Measurements from ENCODE around the gene CTNNBL1.

Gene CTNNBL1

DNA sequence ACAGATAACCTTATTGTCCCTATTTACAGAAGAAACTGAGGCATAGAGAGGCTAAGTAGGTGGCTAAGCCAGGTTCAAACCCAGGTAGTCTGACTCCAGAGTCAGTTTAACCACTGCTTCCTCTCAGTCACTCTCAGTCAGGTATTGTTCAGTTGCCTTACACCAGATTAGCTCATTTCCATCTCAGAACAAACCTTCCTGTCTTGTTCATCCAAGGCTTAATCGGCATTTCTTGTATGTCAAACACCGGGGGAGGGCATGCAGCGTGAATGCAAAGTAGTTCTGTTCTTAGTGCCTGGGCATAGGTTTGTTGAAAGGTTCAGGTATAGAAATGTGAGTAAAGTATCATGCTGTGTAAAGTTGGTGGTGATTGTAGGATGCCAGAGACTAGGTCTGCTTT is 51.7 kb downstream of the CTNNBL1 start:
- no peak overlapping the region for H3K27ac ChIP-seq (replicated peaks)
- no peak for TF ChIP-seq REST (IDR thresholded peaks at IDR 0.05; ENCODE audit: insufficient replicate concordance, low read depth)
- no peak for TF ChIP-seq POLR2AphosphoS5 (IDR thresholded peaks at IDR 0.05; ENCODE audit: low read depth)
- TF ChIP-seq, protein P1, sequence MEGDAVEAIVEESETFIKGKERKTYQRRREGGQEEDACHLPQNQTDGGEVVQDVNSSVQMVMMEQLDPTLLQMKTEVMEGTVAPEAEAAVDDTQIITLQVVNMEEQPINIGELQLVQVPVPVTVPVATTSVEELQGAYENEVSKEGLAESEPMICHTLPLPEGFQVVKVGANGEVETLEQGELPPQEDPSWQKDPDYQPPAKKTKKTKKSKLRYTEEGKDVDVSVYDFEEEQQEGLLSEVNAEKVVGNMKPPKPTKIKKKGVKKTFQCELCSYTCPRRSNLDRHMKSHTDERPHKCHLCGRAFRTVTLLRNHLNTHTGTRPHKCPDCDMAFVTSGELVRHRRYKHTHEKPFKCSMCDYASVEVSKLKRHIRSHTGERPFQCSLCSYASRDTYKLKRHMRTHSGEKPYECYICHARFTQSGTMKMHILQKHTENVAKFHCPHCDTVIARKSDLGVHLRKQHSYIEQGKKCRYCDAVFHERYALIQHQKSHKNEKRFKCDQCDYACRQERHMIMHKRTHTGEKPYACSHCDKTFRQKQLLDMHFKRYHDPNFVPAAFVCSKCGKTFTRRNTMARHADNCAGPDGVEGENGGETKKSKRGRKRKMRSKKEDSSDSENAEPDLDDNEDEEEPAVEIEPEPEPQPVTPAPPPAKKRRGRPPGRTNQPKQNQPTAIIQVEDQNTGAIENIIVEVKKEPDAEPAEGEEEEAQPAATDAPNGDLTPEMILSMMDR (IDR thresholded peaks at IDR 0.05; ENCODE audit: insufficient read depth, low read length), result no peak
- TF ChIP-seq GABPA (IDR thresholded peaks at IDR 0.05; ENCODE audit: low read depth), result no peak
- no peak for TF ChIP-seq SPI1 (IDR thresholded peaks at IDR 0.05; ENCODE audit: borderline replicate concordance, low read depth)
- H3K4me3 ChIP-seq (replicated peaks; ENCODE audit: insufficient read depth, low read length), result no peak overlapping the region
- no peak for DNase-seq (ENCODE audit: low read depth in 1 of 2, low spot score in 1 of 2)
- no peaks in the 10 kb centered on the region for H3K27me3 ChIP-seq (ENCODE audit: insufficient read depth, poor library complexity, severe bottlenecking)

- no peak for DNase-seq (ENCODE audit: low read depth in 1 of 2, low spot score in 1 of 2)
Measured at GRCh38 chr20:37748015-37748414, 54.2 kb downstream of the CTNNBL1 start.

GRCh38 chr20:37749218-37749617 is 55.4 kb downstream of the CTNNBL1 start:
- TF ChIP-seq POLR2AphosphoS5 (IDR thresholded peaks at IDR 0.05; ENCODE audit: low read depth) (no peak), GABPA (IDR thresholded peaks at IDR 0.05; ENCODE audit: low read depth) (no peak), SPI1 (IDR thresholded peaks at IDR 0.05; ENCODE audit: borderline replicate concordance, low read depth) (no peak), REST (IDR thresholded peaks at IDR 0.05; ENCODE audit: insufficient replicate concordance, low read depth) (no peak)
- TF ChIP-seq, protein P1 (IDR thresholded peaks at IDR 0.05; ENCODE audit: insufficient read depth, low read length), result no peak
- Histone ChIP-seq H3K4me3 (replicated peaks; ENCODE audit: insufficient read depth, low read length) (no peak overlapping the region), H3K27ac (replicated peaks) (no peak overlapping the region), H3K27me3 (ENCODE audit: insufficient read depth, poor library complexity, severe bottlenecking) (no peaks in the 10 kb centered on the region)
- DNase-seq (ENCODE audit: low read depth in 1 of 2, low spot score in 1 of 2), result no peak

More at GRCh38 chr20:37748015-37748414, 54.2 kb downstream of the CTNNBL1 start:
- Histone ChIP-seq H3K27ac (replicated peaks) (no peak overlapping the region), H3K4me3 (replicated peaks; ENCODE audit: insufficient read depth, low read length) (no peak overlapping the region), H3K27me3 (ENCODE audit: insufficient read depth, poor library complexity, severe bottlenecking) (no peaks in the 10 kb centered on the region)
- no peak for TF ChIP-seq REST (IDR thresholded peaks at IDR 0.05; ENCODE audit: insufficient replicate concordance, low read depth)
- TF ChIP-seq GABPA (IDR thresholded peaks at IDR 0.05; ENCODE audit: low read depth), result no peak
- TF ChIP-seq, protein P1 (IDR thresholded peaks at IDR 0.05; ENCODE audit: insufficient read depth, low read length), result no peak
- TF ChIP-seq POLR2AphosphoS5 (IDR thresholded peaks at IDR 0.05; ENCODE audit: low read depth), result no peak
- TF ChIP-seq SPI1 (IDR thresholded peaks at IDR 0.05; ENCODE audit: borderline replicate concordance, low read depth), result no peak
